Raji (cell line): Measurements from ENCODE around the gene EPM2AIP1.

Experiments
- POLR2A ChIP-seq: IDR thresholded peaks from 2 replicates; pipeline ENCODE4 v1.6.1; 2011; ENCODE audit warnings: low read depth, low read length, control low read depth; ENCODE audit not compliant: insufficient read depth

Gene EPM2AIP1

DNA sequence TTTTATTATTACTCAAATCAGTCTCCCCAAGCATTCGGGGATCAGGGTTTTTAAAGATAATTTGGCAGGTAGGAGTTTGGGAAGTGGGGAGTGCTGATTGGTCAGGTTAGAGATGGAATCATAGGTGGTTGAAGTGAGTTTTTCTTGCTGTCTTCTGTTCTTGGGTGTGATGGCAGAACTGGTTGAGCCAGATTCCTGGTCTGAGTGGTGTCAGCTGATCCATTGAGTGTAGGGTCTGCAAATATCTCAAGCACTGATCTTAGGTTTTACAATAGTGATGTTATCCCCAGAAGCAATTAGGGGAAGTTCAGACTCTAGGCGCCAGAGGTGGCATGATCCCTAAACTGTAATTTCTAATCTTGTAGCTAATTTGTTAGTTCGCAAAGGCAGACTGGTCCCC lies 27.5 kb downstream of the EPM2AIP1 start:
- TF ChIP-seq POLR2A, result no peak

DNA sequence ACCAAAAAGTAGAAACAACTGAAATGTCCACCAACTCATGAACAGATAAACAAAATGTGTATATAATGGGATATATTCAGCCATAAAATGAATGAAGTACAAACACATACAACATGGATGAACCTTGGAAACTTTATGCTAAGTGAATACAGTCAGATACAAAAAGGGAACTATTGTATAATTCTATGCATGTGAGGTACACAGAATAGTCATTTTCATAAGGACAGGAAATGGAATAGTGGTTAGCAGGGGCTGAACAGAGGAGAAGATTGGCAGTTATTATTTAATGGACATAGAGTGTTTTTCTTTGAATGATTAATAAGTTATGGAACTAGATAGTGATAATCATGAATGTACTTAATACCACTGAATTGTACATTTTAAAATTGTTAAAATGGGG lies 28.1 kb downstream of the EPM2AIP1 start:
- TF ChIP-seq POLR2A, result no peak

DNA sequence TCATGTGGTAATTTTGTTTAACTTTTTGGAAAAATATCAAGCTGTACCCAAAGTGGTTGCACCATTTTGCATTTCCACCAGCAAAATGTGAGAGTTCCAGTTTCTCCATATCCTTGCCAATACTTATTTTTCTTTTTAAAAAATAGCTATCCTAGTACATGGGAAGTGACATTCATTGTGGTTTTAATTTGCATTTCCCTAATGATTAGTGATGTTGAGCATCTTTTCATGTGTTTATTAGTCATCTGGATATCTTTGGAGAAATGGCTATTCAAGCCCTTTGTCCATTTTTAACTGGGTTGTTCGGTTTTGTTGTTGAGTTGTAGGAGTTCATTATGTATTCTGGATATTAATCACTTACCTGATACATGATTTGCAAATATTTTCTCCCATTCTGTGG lies 28.6 kb downstream of the EPM2AIP1 start:
- TF ChIP-seq POLR2A, result no peak

DNA sequence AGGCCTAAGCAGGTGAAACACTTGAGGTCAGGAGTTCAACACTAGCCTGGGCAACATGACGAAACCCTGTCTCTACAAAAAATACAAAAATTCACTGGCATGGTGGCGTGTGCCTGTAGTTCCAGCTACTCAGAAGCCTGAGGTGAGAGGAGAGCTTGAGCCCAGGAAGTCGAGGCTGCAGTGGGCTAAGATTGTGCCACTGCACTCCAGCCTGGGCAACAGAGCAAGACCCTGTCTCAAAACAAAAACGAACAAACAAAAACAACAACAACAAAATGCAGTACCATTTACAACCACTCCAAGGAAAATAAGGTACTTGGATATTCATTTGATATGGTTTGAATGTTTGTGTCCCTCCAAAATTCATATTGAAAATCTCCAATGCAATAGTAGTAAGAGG lies 32.4 kb downstream of the EPM2AIP1 start:
- TF ChIP-seq POLR2A, result no peak

DNA sequence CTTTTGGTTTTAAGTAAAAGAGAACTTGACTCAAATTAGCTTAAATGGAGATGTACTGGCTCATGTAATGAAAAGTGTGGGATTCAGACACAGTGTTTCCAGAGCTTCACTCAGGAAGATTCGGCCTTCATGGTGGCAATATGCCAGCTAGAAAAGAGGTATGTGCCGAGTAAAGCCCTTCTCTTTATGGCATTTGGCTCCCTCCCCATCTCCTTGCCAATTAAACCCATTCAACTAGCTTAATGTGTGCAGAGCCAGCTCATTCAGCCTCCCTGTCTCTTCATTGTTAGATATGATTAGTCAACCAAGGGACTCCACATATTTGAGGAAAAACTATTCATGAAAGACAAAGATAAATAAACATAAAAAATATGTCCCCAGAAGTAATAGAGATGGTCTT lies 33.1 kb downstream of the EPM2AIP1 start:
- TF ChIP-seq POLR2A, result no peak

DNA sequence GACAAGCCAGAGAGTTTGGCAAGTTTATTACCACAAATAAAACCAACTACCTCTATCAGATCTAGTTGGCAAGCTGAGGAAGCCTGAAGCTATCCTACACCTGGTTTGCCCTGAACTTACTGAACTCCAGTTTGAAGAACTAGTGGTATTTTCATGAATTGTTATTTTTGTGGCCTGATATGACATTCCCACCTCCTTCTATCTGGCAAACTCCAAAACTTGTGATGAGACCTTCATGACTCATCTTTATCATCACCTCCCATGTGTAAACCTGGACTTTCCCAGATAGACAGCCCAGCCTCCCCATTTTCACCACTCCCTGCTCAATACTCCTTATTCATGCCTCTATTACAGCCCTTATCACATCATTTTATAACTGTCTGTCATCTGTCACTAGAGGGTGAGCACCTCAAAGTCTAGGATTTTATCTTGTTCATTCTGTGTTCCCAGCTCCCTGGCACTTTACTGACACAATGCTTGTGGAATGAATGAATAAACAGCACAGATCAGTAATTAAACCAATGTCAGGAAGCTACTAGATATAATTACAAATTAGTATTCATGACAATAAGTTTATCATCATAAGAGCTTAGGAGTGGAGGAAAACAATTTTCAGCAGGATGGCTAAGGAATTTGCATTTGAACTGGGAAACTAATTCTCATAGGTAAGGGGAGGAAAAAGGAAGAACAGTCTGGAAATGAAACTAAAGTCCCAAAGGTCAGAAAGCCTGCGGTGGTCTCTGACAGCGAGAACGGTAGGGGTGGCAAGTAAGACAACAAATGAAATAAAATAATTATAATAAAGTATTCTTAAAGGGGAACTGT lies 34.9 kb downstream of the EPM2AIP1 start:
- TF ChIP-seq POLR2A, result no peak

DNA sequence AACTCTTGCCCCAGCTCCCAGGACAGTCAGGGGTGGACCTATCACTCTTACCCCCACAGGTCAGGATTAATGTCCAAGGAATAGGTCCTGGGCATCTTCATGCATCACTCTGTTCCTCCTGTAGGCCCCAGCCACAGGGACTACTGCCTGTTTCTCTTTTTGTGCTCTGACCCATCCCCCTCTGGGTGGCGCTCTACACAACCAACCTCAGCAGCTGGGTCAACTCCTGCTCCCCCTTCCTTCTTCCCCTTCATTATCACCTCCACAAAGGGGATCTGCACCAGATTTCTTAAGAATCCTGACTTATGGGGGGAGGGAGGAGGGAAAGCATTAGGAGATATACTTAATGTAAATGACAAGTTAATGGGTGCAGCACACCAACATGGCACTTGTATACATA lies 35.9 kb downstream of the EPM2AIP1 start:
- TF ChIP-seq POLR2A, result no peak

DNA sequence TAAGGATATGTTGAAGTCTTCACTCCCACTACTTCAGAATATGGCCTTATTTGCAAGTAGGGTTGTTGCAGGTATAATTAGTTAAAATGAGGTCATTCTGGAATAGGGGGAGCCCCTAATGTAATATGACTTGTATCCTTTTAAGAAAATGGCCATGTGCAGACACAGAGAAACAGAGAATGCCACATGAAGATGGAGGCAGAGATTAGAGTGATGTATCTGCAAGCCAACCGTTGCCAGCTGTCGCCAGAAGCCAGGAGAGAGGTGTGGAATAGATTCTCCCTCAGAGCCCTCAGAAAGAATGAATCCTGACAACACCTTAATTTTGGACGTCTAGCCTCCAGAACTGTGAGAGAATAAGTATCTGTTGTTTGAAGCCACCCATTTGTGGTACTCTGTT lies 36.8 kb downstream of the EPM2AIP1 start:
- no peak for TF ChIP-seq POLR2A

DNA sequence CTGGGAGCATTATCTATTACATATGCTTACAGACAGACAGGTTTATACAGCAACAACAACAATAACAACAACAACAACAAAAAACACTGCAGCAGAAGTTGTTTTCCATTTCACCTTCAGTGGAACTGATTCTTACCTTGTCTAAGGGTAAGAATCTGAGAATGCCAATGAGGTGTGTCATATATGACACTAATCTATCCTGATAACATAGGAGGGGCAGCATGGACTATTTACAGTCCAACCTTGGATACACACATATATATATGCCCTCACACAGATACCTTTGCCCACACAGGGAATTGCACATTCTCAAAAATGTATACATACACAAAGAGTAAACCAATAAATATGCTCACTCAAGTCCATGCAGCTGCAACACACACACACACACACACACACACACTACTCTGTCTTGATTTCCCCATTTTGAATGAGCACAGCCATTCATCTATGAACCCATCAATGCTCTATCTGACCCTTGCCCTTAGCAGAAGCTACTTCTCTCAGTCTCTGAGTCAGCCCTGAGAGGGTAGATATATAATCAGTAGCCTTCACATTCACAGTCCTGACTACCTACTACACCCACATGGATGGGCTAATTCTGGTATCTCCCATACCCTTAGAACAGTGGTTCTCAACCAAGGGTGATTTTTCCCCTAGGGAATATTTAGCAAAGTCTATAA lies 38.3 kb downstream of the EPM2AIP1 start:
- TF ChIP-seq POLR2A, result no peak

DNA sequence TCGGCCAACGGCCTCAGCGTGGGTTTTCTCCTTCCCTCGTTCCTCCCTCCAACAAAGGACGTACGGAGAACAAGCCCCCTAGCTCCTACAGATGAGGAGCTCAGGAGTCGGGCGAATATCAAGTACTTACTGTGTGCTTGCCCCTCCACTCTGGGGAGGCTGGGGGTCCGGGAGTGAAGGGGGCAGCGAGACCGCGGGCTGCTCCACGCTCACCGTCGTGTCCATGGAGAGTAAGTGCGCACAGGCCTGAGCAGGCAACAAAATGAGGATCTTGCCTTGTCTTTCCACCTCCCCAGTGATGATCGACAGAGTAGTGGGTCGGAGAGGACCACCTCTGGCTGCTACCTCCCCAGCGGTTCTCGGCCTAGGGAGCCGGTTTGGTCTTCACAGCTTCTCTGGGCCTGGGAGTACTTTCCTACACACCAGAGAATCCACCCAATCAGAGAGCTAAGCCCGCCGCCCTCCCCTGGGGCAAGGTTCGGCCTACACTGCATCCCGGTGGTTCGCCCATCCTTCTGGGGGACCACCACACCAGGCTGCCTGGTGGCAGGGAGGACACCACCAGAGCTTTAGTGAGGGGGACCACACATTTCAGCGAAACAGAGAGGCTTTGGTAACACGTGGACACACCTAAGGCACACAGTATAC lies 47.5 kb downstream of the EPM2AIP1 start:
- no peak for TF ChIP-seq POLR2A

DNA sequence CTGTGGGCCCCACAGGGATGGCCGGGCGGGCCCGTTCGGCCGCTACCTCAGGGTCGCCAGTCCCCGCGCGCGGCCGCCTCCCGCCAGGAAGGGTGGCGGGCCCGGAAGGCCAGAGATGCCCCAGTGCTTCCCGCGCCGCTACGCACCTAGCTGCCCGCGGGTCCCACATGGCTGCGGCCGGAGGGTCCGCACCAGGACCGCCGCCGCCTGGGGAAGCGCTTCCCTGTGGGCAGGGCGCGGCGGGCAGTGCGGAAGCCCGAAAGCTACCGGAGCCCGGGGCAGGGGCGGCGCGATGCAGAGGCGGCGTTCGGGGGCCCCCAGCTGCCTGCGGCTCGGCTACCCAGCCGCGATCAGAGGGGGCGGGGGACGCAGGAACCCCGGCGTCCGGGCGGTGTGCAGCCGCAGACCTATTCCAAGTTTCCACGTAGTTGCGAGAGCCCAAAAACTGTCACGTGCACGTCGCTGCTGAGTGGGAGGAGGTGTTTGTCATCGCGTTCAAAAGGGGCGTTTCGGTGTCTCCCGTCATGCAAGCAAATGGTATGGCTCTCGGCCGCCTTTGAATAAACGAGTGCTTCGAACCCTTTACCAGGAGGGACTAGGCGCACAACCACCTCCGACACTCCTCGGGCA lies 48.2 kb downstream of the EPM2AIP1 start, which contains the start of gene TRANK1:
Gene TRANK1, minus strand, starts transcription at position 414 of the 630 bp plus-strand sequence. Its CDS starts 245 bp downstream, at position 169.
- TF ChIP-seq POLR2A, result peak; percentile 53

DNA sequence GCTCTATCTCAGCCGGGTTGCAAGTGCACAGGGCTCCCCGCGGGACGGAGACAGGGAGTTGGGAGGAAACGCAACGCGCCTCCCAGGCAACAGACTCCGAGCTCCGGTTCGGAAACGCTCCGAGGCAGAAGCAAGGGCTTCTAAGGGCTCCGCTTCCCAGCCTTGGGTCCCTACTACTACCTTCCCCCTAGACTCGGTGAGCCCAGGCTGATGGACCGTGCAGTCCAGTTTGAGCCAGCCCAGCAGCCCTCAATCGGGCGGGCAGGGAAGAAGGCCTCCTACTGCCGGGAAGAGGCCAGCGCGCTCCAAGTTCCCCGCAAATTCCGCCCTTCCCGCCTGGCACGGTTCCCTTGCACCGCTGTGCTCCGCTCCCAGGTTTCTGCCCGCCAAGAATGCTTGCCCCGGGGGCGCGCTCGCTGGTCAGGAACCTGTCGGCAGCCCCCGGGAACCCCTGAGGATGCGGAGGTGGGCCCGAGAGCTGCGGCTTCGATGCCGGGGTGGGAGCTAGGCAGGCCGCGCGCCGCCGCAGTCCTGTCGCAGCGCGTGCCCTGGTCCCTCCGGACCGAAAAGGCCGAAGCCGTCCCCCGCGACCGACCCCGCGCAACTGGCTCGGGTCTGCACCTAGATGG lies 48.8 kb downstream of the EPM2AIP1 start:
- TF ChIP-seq POLR2A, result no peak; the same call in 1 of the 2 replicates

DNA sequence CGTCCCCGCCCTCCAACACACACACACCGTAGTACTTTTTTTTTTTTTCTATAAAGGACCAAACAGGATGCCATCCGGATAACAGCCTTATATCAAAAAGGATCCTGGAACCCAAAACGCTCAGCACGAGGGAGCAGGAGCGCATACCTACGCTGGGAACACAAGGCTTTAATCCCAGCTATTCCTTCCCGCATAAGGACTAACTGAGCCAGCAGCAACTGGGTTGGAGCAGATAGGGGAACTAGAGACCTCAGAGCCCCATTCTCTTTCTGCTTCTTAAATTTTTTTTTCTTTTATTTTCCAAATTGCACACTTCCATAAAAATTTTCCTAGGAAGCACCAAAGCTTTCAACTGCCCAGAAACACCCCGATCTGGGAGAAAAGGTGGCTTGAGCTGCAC lies 49.3 kb downstream of the EPM2AIP1 start:
- no peak for TF ChIP-seq POLR2A

DNA sequence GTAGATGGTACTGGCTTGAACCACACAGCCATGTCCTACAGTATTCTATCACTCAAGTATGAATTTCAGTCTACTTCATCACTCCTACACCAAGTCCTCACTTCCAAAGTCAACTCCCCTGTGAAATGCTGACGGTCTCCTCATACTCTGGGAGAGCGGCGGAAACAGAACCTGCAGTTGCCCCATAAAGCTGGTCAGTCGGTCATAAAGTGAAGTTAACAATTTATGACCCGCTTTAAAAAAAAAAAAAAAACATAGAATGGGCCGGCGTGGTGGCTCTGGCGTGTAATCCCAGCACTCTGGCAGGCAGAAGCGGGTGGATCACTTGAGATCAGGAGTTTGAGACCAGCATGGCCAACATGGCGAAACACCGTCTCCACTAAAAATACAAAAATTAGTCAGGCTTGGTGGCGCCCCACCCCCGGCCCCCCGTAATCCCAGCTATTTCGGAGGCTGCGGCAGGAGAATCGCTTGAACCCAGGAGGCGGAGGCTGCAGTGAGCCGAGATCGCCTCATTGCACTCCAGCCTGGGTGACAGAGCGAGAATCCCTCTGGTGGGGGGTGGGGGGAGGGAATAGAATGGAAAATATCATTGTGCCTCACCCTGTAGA lies 50.2 kb downstream of the EPM2AIP1 start:
- TF ChIP-seq POLR2A, result no peak
